Dermis microvascular lymphatic vessel endothelial cell (primary cell): ENCODE measurements around the gene ENGASE. TPM values are rescaled to one million over a fixed set of nuclear protein-coding genes. Genes with fewer than 3 reads are reported as not detected.
"Not testable (repeated sequence)": the region's sequence is repeated elsewhere in the genome, so short reads cannot be mapped to it uniquely, and the experiment has no call there.

Experiments
- DNase-seq, 2 donors: peaks; one replicate each; pipeline versions ENCODE4 v3.0.0 to v3.0.0-alpha.2; 2010; ENCODE audit warnings: low read depth in 2 of 2
- total RNA-seq: library from RNA; depleted of rRNA; stranded (reverse); fragments of >200 nt; gene quantifications from 2 replicates; pipeline ENCODE4 v1.2.1, GENCODE V29; 2014

Gene ENGASE
- total RNA-seq, 1 donor from 2014 or later: 6.9 TPM

GRCh38 chr17:79051306-79051705 lies 23.3 kb upstream of the ENGASE start:
- DNase-seq: no peak

- no peak for DNase-seq
Measured at GRCh38 chr17:79052131-79052530, 22.5 kb upstream of the ENGASE start.

GRCh38 chr17:79053251-79053925 lies 21.2 kb upstream of the ENGASE start:
- DNase-seq: peak in 1 of 2 donors; percentile 37

- peak in 1 of 2 donors; percentile 29 for DNase-seq
Measured at GRCh38 chr17:79054200-79054960, 20.2 kb upstream of the ENGASE start.

- DNase-seq: no peak
Measured at GRCh38 chr17:79055197-79055596, 19.4 kb upstream of the ENGASE start.

- DNase-seq: no peak
Measured at GRCh38 chr17:79057737-79058385, 16.8 kb upstream of the ENGASE start.

- no peak for DNase-seq
Measured at GRCh38 chr17:79062691-79063090, 11.9 kb upstream of the ENGASE start.

- DNase-seq: no peak
Measured at GRCh38 chr17:79064026-79064425, 10.6 kb upstream of the ENGASE start.

- peak; percentile 23 to 62 for DNase-seq
Measured at GRCh38 chr17:79065105-79065670, 9.4 kb upstream of the ENGASE start.

- DNase-seq: no peak
Measured at GRCh38 chr17:79066963-79067362, 7.7 kb upstream of the ENGASE start.

GRCh38 chr17:79070266-79070880 lies 4.3 kb upstream of the ENGASE start:
- DNase-seq: no peak

- no peak for DNase-seq
Measured at GRCh38 chr17:79071161-79071740, 3.4 kb upstream of the ENGASE start.

GRCh38 chr17:79072544-79072943 lies 2.1 kb upstream of the ENGASE start:
- no peak for DNase-seq

GRCh38 chr17:79073016-79073705 lies 1.5 kb upstream of the ENGASE start:
- DNase-seq: no peak

GRCh38 chr17:79073706-79074088 lies 927 bp upstream of the ENGASE start:
- no peak for DNase-seq

- not testable (repeated sequence) for DNase-seq
Measured at GRCh38 chr17:79074121-79074648, 439 bp upstream of the ENGASE start.

- DNase-seq: no peak
Measured at GRCh38 chr17:79075446-79075750, 774 bp downstream of the ENGASE start.

GRCh38 chr17:79075861-79076406 lies 1.3 kb downstream of the ENGASE start:
- DNase-seq: no peak

GRCh38 chr17:79077587-79077986 lies 3.0 kb downstream of the ENGASE start:
- no peak for DNase-seq

- DNase-seq: no peak
Measured at GRCh38 chr17:79078476-79079190, 4.0 kb downstream of the ENGASE start.
